Measurements from ENCODE around the gene KRTAP2-2. TPM values are rescaled to one million over a fixed set of nuclear protein-coding genes. Genes with fewer than 3 reads are reported as not detected.
"Not testable (repeated sequence)": the region's sequence is repeated elsewhere in the genome, so short reads cannot be mapped to it uniquely, and the experiment has no call there.

Gene KRTAP2-2
- total and polyA plus RNA-seq, 7 donors = not detected

DNA sequence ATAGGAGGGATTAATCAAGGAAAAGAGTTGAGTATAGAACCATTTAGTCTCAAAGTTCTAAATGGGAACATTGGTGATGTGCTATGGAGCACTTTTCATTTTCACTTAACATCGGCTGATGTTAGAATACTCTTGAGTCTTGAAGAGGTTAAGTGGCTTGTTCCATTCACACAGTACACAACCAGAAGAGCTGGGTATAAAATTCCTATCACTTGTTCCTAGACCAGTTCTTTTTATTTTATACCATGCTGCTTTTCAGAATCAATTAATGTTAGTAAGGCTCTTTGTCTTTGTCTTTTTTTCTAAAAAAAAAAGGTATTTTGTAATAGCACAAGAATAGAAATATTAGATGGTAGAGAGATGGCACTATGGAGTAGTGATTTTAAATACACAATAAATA is 12.1 kb downstream of the KRTAP2-2 start:
- H3K4me1 ChIP-seq = no peaks in the 10 kb centered on the region
- no peak for DNase-seq
- TF ChIP-seq EP300 (IDR thresholded peaks at IDR 0.05) = no peak
- TF ChIP-seq, protein P1, sequence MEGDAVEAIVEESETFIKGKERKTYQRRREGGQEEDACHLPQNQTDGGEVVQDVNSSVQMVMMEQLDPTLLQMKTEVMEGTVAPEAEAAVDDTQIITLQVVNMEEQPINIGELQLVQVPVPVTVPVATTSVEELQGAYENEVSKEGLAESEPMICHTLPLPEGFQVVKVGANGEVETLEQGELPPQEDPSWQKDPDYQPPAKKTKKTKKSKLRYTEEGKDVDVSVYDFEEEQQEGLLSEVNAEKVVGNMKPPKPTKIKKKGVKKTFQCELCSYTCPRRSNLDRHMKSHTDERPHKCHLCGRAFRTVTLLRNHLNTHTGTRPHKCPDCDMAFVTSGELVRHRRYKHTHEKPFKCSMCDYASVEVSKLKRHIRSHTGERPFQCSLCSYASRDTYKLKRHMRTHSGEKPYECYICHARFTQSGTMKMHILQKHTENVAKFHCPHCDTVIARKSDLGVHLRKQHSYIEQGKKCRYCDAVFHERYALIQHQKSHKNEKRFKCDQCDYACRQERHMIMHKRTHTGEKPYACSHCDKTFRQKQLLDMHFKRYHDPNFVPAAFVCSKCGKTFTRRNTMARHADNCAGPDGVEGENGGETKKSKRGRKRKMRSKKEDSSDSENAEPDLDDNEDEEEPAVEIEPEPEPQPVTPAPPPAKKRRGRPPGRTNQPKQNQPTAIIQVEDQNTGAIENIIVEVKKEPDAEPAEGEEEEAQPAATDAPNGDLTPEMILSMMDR (IDR thresholded peaks at IDR 0.05) = no peak
- no peak for TF ChIP-seq POLR2AphosphoS5 (IDR thresholded peaks at IDR 0.05)
- no peak for TF ChIP-seq POLR2A (IDR thresholded peaks at IDR 0.05)
- intact Hi-C loops (cut with DNase I) = no loop called here
- H3K27me3 ChIP-seq = peaks cover 0 to 8% (median 0%) of the 10 kb centered on the region in 3 donors
- peaks cover 0 to 2% (median 0%) of the 10 kb centered on the region in 4 donors for H3K9me3 ChIP-seq
- H3K36me3 ChIP-seq = no peaks in the 10 kb centered on the region
- H3K27ac ChIP-seq = no peak overlapping the region
- 95 to 97% methylated on average over 1 of the region's 1 CpG for WGBS, 2 donors
- H3K4me3 ChIP-seq = no peak overlapping the region

DNA sequence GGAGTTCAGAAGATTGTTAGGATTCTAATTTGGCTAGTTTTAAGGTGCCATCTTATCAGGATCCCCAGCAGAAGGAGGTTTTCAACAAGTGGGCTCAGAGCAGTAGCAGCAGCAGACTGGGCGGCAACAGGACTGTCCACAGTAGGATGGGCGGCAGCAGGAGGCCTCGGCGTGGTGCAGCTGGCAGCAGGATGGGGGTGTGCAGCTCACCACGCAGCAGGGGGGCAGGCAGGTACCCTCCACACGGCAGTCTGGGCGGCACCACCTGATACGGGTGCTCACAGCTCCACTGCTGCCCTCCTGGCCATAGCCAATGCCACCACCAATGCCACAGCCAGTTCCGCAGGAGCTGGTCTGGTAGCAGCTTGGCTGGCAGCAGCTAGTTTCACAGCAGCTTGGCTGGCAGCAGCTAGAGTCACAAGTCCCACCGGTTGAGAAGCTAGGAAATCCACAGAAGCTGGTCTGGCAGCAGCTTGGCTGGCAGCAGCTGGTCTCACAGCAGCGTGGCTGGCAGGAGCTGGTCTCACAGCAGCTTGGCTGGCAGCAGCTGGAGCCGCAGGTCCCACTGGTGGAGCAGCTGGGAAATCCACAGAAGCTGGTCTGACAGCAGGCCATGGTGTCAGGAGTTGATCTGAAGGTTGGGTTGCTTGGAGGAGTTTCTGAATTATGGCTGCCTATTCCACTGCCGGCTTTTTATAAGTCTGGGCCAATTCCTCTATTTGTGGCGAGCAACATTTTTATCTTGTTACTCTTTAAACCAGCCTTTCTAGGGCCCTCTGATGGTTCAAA is 14.1 kb downstream of the KRTAP2-2 start, which contains the start of gene KRTAP1-1:
TSS of gene KRTAP1-1 (minus strand) at position 668 of the 789 bp plus-strand sequence. CDS start at position 615, 53 bp downstream.
- H3K27ac ChIP-seq; H3K36me3 ChIP-seq; H3K4me1 ChIP-seq; H3K27me3 ChIP-seq; intact Hi-C loops (cut with DNase I); H3K9me3 ChIP-seq; DNase-seq; H3K4me3 ChIP-seq: not testable (repeated sequence)
- 79 to 89% methylated on average over 14 of the region's 14 CpGs for WGBS, 2 donors

DNA sequence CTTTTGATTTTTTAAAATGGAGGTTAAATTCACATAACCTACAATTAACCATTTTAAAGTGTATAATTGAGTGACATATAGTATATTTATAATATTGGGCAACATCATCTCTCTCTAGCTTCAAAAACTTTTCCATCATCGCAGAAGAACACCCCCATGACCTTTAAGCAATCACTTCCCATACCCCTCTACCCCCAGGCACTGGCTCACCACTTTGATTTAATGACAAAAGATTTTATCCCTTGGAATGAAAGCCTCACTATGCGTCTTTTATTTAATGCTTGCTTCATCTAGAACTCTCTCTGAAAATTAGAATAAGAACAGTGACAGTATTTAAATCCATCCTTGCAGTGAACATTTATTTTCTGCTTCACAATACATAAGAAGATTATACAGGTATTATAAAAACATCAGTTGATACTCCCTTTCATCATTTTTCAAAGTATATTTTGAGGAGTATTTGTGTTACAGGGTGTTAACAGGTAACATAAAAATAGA is 17.1 kb downstream of the KRTAP2-2 start:
- Histone ChIP-seq H3K36me3 (no peaks in the 10 kb centered on the region), H3K4me1 (no peaks in the 10 kb centered on the region), H3K4me3 (no peak overlapping the region), H3K9me3 (no peaks in the 10 kb centered on the region), H3K27ac (no peak overlapping the region), H3K27me3 (no peaks in the 10 kb centered on the region)
- DNase-seq = no peak
- WGBS, 2 donors = 87 to 88% methylated on average over 2 of the region's 2 CpGs
- intact Hi-C loops (cut with DNase I) = no loop called here
- no peak for TF ChIP-seq EP300 (IDR thresholded peaks at IDR 0.05)
- TF ChIP-seq, protein P1 (IDR thresholded peaks at IDR 0.05) = no peak
- TF ChIP-seq POLR2AphosphoS5 (IDR thresholded peaks at IDR 0.05) = no peak
- no peak for TF ChIP-seq POLR2A (IDR thresholded peaks at IDR 0.05)

DNA sequence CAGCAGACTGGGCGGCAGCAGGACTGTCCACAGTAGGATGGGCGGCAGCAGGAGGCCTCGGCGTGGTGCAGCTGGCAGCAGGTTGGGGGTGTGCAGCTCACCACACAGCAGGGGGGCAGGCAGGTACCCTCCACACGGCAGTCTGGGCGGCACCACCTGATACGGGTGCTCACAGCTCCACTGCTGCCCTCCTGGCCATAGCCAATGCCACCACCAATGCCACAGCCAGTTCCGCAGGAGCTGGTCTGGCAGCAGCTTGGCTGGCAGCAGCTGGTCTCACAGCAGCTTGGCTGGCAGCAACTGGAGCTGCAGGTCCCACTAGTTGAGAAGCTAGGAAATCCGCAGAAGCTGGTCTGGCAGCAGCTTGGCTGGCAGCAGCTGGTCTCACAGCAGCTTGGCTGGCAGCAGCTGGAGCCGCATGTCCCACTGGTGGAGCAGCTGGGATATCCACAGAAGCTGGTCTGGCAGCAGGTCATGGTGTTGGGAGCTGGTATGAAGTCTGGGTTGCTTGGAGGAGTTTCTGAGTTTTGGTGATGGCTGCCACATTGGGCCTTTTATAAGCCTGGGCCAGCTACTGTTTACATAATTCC is 20.6 kb downstream of the KRTAP2-2 start, which contains the start of gene KRTAP1-3:
TSS of gene KRTAP1-3 (minus strand) at position 529 of the 590 bp plus-strand sequence. CDS start at position 476, 53 bp downstream.
- H3K4me3 ChIP-seq; intact Hi-C loops (cut with DNase I); H3K9me3 ChIP-seq; H3K27ac ChIP-seq; H3K4me1 ChIP-seq; DNase-seq; H3K36me3 ChIP-seq; H3K27me3 ChIP-seq: not testable (repeated sequence)
- WGBS, 2 donors = 94% methylated on average over 10 of the region's 10 CpGs

DNA sequence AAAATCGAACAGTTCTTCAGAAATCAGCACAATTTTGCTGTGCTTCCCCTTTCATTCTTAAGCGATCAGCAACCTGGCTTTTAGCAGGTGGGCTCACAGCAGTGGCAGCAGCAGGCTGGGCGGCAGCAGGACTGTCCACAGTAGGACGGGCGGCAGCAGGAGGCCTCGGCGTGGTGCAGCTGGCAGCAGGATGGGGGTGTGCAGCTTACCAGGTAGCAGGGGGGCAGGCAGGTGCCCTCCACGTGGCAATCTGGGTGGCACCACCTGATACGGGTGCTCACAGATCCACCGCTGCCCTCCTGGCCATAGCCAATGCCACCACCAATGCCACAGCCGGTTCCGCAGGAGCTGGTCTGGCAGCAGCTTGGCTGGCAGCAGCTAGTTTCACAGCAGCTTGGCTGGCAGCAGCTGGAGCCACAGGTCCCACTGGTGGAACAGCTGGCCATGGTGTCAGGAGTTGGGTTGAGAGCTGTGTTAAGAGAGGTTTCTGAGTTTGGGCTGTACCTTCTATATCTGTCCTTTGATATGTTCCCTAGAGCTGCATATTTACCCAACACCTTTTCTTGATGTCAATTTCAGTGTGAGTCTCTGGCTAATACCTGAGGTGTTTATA is 25.3 kb downstream of the KRTAP2-2 start, which contains the start of gene KRTAP1-4:
TSS of gene KRTAP1-4 (minus strand) at position 563 of the 613 bp plus-strand sequence. CDS start at position 446, 117 bp downstream.
- intact Hi-C loops (cut with DNase I) = no loop called here
- DNase-seq = no peak
- H3K36me3 ChIP-seq = no peaks in the 10 kb centered on the region
- peaks cover 0 to 6% (median 0%) of the 10 kb centered on the region in 3 donors for H3K27me3 ChIP-seq
- no peak within 1 kb of the TSS for H3K4me3 ChIP-seq
- H3K27ac ChIP-seq = no peak within 1 kb of the TSS
- no peaks in the 10 kb centered on the region for H3K4me1 ChIP-seq
- H3K9me3 ChIP-seq = no peaks in the 10 kb centered on the region
- TF ChIP-seq POLR2A (IDR thresholded peaks at IDR 0.05) (no peak), EP300 (IDR thresholded peaks at IDR 0.05) (no peak), POLR2AphosphoS5 (IDR thresholded peaks at IDR 0.05) (no peak)
- TF ChIP-seq, protein P1 (IDR thresholded peaks at IDR 0.05) = no peak
- 85 to 91% methylated on average over 12 of the region's 12 CpGs for WGBS, 2 donors

Data from sigmoid colon (tissue), 7 donors.